SK-N-SH treated with all-trans-retinoic acid at 6 μM for 48 hours (cell line): ENCODE data around the gene CTAG1A.
A peak's percentile ranks its signal among the peaks of the same experiment; 100 is the strongest.
"Not testable (repeated sequence)": the region's sequence is repeated elsewhere in the genome, so short reads cannot be mapped to it uniquely, and the experiment has no call there.

ENCODE experiments used
- ATAC-seq: fragments of 200-7000 bp; cut with Tn5 transposase; 3 replicates; pipeline ENCODE4 v1.9.1; 2020; ENCODE audit warnings: mild to moderate bottlenecking, moderate library complexity
- ARNTL ChIP-seq: fragments of 450-650 bp; formaldehyde crosslinking; IDR thresholded peaks from 2 replicates; pipeline ENCODE4 v1.5.0; 2020; ENCODE audit warnings: low read depth, mild to moderate bottlenecking, moderate library complexity, borderline replicate concordance
- ISL1 ChIP-seq: fragments of 250-450 bp; sonication (Bioruptor Pico); IDR thresholded peaks from 2 replicates; pipeline ENCODE4 v2.1.2; 2022; ENCODE audit warnings: mild to moderate bottlenecking, moderate library complexity
- PPARA ChIP-seq: fragments of 250-450 bp; sonication (Bioruptor Pico); IDR thresholded peaks from 2 replicates; pipeline ENCODE4 v1.5.0; 2020; ENCODE audit warnings: mild to moderate bottlenecking, borderline replicate concordance
- TCF4 ChIP-seq: fragments of 250-450 bp; sonication (Bioruptor Pico); IDR thresholded peaks from 2 replicates; pipeline ENCODE4 v1.8.0; 2021; ENCODE audit warnings: mild to moderate bottlenecking, moderate library complexity, borderline replicate concordance
- ZFP30 ChIP-seq: fragments of 450-650 bp; formaldehyde crosslinking; IDR thresholded peaks from 2 replicates; pipeline ENCODE4 v1.5.0; 2022; ENCODE audit warnings: mild to moderate bottlenecking, moderate library complexity
- ZNF565 ChIP-seq: fragments of 450-650 bp; formaldehyde crosslinking; conservative IDR thresholded peaks from 2 replicates; pipeline ENCODE4 v1.5.0; 2020; ENCODE audit warnings: low read depth, mild to moderate bottlenecking, moderate library complexity
- ZNF8 ChIP-seq: fragments of 450-650 bp; formaldehyde crosslinking; IDR thresholded peaks from 2 replicates; pipeline ENCODE4 v1.5.0; 2020; ENCODE audit warnings: mild to moderate bottlenecking, moderate library complexity
- TF ChIP-seq, protein P1 (sequence below): fragments of 250-450 bp; sonication (Bioruptor Pico); IDR thresholded peaks from 2 replicates; pipeline ENCODE4 v1.8.0; 2021; ENCODE audit warnings: low read depth, mild to moderate bottlenecking, moderate library complexity, borderline replicate concordance
- TF ChIP-seq, protein P2 (sequence below): fragments of 250-450 bp; sonication (Bioruptor Pico); IDR thresholded peaks from 2 replicates; pipeline ENCODE4 v1.5.1; 2021; ENCODE audit warnings: mild to moderate bottlenecking, moderate library complexity

Gene CTAG1A

DNA sequence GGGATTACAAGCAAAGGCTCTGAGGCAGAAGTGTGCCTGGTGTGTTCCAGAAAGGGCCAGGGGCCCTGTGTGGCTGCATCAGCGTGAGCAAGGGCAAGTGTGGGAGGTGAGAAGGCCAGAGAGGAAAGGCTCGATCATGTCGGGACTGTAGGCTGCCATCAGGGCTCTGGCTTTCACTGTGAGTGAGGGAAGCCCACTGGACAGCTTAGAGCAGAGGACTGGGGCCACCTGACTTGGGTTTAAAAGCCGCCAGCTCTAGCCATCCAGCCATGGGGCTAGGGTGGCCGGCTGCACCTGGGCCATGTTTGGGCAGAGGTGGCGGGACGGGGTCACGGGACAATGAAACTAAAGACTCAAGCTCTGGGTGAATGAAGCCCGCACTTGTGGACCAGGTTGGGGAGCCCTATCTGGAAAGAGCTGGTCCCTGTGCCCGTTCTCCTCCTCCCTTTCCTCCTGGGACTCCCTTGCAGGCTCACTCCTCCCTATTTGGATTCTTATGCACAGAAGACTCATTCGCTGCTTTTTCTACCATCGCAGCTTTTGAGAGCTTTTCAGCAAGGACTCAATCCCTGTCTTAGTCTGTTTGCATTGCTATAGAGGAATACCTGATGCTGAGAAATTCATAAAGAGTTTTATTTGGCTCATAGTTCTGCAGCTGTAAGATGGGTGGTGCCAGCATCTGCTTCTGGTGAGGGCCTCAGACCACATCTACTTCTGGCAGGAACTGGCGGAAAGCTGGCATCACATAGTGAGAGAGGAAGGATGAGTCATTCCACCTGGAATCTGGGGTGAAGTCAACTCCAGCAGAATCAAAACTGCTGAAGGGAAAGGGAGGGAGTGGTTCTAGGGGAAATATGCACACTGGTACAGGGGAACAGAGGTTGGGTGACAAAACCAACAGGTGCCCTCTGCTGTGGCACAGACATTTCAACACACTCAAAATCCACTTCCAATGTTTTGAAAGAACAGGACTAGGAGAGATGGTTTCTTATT is 18.8 kb downstream of the CTAG1A start:
- no peak for TF ChIP-seq ZFP30 (CRISPR knock-in tag)
- no peak for TF ChIP-seq ARNTL (CRISPR knock-in tag)
- TF ChIP-seq ZNF565 (CRISPR knock-in tag): no peak
- TF ChIP-seq ISL1 (CRISPR knock-in tag): no peak
- ATAC-seq: peak; percentile 90

DNA sequence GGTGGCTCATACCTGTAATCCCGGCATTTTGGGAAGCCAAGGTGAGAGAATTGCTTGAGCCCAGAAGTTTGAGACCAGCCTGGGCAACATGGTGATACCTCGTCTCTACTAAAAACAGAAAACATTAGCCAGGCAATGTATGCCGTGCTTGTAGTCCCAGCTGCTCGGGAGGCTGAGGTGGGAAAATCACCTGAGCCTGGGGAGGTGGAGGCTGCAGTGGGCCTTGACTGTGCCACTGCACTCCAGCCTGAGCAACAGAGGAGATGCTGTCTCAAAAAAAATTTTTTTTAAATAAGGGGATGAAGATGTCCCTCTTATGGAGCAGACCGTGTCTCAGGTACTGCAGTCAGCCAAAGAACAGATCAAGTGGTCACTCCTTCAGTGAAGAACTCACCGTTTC is 20.6 kb downstream of the CTAG1A start:
- ATAC-seq: no peak
- TF ChIP-seq ZFP30 (CRISPR knock-in tag): no peak
- no peak for TF ChIP-seq ZNF8 (CRISPR knock-in tag)
- TF ChIP-seq, protein P1, sequence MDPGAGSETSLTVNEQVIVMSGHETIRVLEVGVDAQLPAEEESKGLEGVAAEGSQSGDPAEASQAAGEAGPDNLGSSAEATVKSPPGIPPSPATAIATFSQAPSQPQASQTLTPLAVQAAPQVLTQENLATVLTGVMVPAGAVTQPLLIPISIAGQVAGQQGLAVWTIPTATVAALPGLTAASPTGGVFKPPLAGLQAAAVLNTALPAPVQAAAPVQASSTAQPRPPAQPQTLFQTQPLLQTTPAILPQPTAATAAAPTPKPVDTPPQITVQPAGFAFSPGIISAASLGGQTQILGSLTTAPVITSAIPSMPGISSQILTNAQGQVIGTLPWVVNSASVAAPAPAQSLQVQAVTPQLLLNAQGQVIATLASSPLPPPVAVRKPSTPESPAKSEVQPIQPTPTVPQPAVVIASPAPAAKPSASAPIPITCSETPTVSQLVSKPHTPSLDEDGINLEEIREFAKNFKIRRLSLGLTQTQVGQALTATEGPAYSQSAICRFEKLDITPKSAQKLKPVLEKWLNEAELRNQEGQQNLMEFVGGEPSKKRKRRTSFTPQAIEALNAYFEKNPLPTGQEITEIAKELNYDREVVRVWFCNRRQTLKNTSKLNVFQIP (CRISPR knock-in tag): no peak
- no peak for TF ChIP-seq TCF4 (CRISPR knock-in tag)
- no peak for TF ChIP-seq PPARA

DNA sequence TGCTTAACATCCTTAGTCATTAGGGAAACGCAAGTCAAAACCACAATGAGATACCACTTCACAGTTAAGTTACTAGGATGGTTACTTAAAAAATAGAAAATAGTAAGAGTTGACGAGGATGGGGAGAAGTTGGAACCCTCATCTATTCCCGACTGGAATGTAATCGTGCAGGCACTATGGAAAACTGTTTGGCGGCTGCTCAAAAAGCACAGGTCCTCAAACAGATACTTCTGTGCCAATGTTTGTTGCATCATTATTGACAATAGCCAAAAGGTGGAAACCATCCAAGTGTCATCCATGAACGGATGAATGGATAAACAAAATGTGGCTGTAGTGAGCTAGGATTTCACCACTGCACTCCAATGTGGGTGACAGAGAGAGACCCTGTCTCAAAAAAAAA is 22.4 kb downstream of the CTAG1A start:
- no peak for ATAC-seq
- TF ChIP-seq, protein P2, sequence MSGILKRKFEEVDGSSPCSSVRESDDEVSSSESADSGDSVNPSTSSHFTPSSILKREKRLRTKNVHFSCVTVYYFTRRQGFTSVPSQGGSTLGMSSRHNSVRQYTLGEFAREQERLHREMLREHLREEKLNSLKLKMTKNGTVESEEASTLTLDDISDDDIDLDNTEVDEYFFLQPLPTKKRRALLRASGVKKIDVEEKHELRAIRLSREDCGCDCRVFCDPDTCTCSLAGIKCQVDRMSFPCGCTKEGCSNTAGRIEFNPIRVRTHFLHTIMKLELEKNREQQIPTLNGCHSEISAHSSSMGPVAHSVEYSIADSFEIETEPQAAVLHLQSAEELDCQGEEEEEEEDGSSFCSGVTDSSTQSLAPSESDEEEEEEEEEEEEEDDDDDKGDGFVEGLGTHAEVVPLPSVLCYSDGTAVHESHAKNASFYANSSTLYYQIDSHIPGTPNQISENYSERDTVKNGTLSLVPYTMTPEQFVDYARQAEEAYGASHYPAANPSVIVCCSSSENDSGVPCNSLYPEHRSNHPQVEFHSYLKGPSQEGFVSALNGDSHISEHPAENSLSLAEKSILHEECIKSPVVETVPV (CRISPR knock-in tag): no peak

DNA sequence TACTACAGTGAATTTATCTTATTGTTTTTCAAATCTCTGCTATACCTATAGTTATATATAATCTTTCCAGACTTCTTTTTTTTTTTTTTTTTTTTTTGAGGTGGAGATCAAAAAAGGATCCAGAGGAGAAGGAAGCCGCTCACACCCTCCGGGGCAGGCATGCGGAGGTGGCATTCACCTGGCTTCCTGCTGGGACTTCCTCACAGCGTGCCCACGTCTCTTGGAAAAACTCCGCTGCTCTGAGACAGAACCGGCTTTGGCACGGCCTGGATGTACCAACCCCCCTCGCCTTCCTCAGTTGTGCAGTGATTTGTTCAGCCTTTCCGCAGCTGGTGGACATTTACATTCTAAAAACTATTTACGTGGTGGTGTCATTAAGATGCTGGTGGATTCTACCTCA is 23.0 kb downstream of the CTAG1A start:
- not testable (repeated sequence) for ATAC-seq

DNA sequence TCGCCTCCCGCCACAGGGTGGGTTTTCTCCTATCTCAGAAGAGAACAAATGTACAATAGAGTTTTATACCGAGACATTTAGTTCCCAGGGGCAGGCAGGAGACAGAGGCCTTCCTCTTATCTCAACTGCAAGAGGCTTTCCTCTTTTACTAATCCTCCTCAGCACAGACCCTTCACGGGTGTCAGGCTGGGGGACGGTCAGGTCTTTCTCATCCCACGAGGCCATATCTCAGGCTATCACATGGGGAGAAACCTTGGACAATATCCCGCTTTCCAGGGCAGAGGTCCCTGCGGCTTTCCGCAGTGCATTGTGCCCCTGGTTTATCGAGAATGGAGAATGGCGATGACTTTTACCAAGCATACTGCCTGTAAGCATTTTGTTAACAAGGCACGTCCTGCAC is 23.9 kb downstream of the CTAG1A start:
- ATAC-seq: not testable (repeated sequence)

DNA sequence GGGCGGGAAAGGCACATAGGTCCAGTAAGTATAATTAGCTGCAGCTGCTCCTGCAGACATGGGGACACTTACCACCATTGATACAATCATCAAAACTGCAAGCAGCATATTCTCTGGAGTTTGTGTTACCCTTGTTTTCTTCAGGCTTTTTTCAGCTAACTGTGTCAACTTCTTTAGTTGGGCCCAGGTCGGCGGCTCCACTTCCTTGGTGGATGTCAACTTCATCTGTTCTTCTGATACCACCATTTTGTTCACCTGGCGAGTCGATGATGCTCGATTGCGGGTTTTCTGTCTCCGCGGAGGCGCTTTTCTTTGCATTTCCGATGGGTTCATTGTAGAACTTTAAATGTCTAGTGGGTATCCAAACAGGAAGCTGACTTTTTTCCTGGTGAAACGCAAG is 26.2 kb downstream of the CTAG1A start:
- ATAC-seq: not testable (repeated sequence)

DNA sequence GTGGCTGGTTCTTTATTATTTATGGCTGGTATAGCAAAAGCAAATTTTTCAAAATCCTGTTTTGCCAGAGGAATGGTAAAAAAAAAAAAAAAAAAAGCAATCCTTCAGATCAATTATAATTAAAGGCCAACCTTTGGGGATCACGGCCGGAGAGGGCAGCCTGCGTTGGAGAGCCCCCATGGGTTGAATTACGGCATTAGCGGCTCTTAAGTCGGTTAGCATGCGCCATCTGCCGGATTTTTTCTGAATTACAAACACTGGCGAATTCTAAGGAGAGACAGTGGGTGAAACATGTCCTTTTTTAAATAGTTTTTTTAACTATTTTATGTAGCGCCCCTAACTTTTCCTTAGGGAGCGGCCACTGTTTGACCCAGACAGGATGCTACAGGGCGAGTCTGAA is 28.7 kb downstream of the CTAG1A start:
- peak; percentile 75; the same call in 2 of the 3 replicates for ATAC-seq

DNA sequence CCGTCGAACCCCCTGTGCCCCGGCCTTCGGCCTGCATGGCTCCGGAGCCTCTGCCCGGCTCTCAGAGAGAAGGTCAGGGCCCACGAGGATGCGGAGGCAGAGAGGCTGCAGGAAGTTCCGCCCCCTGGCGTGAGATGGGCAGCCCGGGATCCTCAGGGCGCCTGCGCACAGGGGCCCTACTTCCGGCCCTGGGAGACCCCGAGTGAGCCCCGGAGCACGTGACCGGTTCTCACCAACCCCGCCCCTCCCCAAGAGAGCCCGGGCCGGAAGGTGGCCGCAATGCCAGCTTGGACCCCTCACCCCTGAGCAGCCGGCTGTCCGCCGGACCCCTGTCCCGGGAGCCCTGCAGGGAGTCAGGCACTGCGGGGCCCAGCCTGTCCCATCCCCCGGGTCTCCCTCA is 34.2 kb downstream of the CTAG1A start, which contains the start of gene CTAG1B:
CTAG1B (minus strand) TSS at position 101 of the 400 bp plus-strand sequence; CDS start at position 37, 64 bp downstream.
- ATAC-seq: not testable (repeated sequence)

DNA sequence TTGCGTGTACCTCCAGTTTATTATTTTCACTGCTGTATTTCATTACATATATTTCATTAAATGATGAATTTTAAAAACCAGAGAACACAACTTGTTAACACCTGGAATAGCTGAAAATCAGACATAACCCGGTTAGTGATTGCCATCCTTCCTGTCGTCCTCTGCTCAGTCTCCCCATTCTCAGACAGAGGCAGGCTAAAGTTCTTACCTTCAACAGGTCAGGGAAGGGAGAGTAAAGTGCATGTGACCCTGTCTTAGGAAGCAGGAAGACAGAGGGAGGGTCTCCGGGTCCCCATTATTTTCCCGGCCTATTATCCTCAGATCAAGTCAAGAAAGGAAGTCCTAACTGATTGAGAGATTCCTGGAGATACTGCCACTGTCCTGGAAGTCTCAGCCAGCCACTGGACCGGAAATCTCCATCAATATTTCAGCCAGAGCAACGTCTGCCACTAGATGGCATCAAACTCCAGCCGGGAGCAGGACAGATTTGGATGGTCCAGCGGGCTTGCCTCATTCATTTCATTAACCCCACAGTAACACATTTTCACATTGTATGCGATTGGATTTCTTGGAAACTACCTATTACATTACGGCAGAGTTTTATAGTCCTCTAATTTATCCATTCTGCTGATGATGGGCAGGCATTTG is 36.0 kb downstream of the CTAG1A start:
- ATAC-seq: peak; percentile 96

DNA sequence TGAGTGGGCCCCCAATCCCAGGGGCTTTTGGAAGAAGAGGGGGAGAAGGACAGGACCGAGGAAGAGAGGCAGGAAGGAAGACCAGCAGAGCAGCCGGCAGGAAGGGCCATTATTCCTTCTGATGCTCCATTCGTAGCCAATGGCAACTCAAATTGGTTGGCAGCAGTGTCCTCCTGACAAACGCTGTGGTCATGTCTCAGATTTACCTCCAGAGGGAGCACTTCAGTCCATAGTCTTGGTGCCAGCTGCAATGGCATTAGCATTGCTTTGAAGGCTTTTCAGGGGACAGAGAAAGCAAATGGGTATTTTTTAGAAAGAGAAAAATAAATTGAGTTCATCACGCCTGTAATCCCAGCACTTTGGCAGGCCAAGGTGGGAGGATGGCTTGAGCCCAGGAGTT is 44.0 kb downstream of the CTAG1A start:
- ATAC-seq: peak; percentile 89

DNA sequence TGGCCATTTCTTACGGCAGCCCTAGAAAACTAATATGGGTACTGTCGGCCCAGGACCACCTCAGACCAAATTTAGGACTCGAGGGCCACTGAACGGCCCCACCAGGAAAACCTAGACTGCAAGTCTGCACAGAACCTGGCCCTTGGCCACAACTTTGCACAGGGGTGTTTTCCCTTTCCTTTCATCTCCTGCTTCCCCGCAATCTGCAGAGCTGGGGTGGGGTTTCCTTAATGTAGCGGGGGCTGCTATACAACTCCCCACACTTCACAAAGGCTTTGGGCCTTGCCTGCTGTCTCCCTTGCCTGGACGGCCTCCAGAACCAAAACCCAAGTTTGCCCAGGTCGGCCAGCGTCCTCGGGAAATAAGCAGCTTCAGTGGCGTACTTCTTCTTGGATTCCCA is 46.0 kb downstream of the CTAG1A start:
- ATAC-seq: not testable (repeated sequence)

DNA sequence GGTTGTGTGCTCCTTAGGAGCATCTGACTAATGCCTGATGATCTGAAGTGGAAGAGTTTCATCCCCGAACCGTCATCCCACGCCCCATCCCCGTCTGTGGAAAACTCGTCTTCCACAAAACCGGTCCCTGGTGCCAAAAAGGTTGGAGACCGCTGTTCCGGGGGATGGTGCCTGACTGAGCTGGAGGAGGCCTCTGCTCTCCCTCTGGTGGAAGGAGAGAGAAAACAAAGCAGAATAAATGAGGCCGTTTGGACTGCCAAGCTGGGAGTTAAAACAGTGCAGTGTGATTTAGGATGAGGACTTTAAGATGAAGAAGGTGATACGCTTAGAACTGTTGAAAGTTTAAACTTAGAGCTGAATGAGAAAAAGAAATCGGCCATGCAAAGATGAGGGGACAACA is 48.7 kb downstream of the CTAG1A start:
- peak; percentile 60; the same call in 2 of the 3 replicates for ATAC-seq
